Breast epithelium (tissue), 4 donors: ENCODE results near the gene TUNAR. TPM values are rescaled to one million over a fixed set of nuclear protein-coding genes. Genes with fewer than 3 reads are reported as not detected.

Source experiments
- DNase-seq, 2 donors: peaks; one replicate each; pipeline ENCODE4 v3.0.0-alpha.2; 2019; ENCODE audit warnings: low spot score in 2 of 2
- H3K27ac ChIP-seq, 2 donors: fragments of 200-600 bp; sonication (generic) in 1 of 2; one replicate each; pipeline ENCODE4 v1.5.1; 2016 to 2019; ENCODE audit warnings: mild to moderate bottlenecking in 1 of 2
- H3K27me3 ChIP-seq, 2 donors: fragments of 200-600 bp; sonication (generic) in 1 of 2; one replicate each; pipeline versions ENCODE4 v1.5.1 to v1.6.0; 2017 to 2019; ENCODE audit warnings: control low read depth in 1 of 2, mild to moderate bottlenecking in 1 of 2
- H3K36me3 ChIP-seq: fragments of 200-600 bp; one replicate; pipeline ENCODE4 v1.5.1; 2019
- H3K4me1 ChIP-seq, 2 donors: fragments of 200-600 bp; sonication (generic); one replicate each; pipeline ENCODE4 v1.5.1; 2016 to 2019; ENCODE audit warnings: control low read depth in 1 of 2
- H3K4me3 ChIP-seq, 3 donors: fragments of 200-600 bp; sonication (generic); 1 replicate in 2 of 3; 2 replicates in 1 of 3; pipeline ENCODE4 v1.5.1; 2016 to 2019; ENCODE audit warnings: mild to moderate bottlenecking in 3 of 3, moderate library complexity in 2 of 3
- H3K9me3 ChIP-seq, 2 donors: fragments of 200-600 bp; sonication (generic) in 1 of 2; one replicate each; pipeline ENCODE4 v1.5.1; 2016 to 2019; ENCODE audit warnings: control low read depth in 1 of 2
- POLR2A ChIP-seq: fragments of 450-650 bp; IDR thresholded peaks from one replicate; pipeline ENCODE4 v1.6.1; 2016; ENCODE audit warnings: antibody characterized with exemption, mild to moderate bottlenecking, moderate library complexity
- POLR2AphosphoS5 ChIP-seq, 3 donors: sonication (generic); formaldehyde crosslinking; IDR thresholded peaks; one replicate each; pipeline ENCODE4 v1.6.1; 2017; ENCODE audit warnings: antibody characterized with exemption in 3 of 3
- intact Hi-C: fragments of 100-400 bp; cut with DNase I; formaldehyde crosslinking; loops from one replicate; pipeline ENCODE4 v1.15.1; 2023; ENCODE audit warnings: low total_unique reads
- total RNA-seq, 3 donors: library from RNA; depleted of rRNA; stranded (reverse); fragments of >200 nt; gene quantifications; one replicate each; pipeline ENCODE4 v1.1.0, GENCODE V29; 2016
- TF ChIP-seq, protein P1 (sequence below), 3 donors: fragments of 450-650 bp; IDR thresholded peaks; one replicate each; pipeline ENCODE4 v1.5.1; 2016 to 2017; ENCODE audit warnings: antibody characterized with exemption in 3 of 3, mild to moderate bottlenecking in 3 of 3, moderate library complexity in 3 of 3

The TUNAR gene
- total RNA-seq, 3 donors from 2014 or later = 0.15 TPM; not detected in 2

- Histone ChIP-seq H3K27me3 (peaks cover 0 to 7% of the 10 kb centered on the region in 2 donors), H3K27ac (no peak overlapping the region), H3K4me3 (no peak overlapping the region), H3K9me3 (peaks cover 4 to 7% of the 10 kb centered on the region in 2 donors), H3K4me1 (no peaks in the 10 kb centered on the region), H3K36me3 (no peaks in the 10 kb centered on the region)
- intact Hi-C loops = no loop called here
- no peak for TF ChIP-seq POLR2AphosphoS5 (IDR thresholded peaks at IDR 0.05)
- no peak for TF ChIP-seq POLR2A
- TF ChIP-seq, protein P1, sequence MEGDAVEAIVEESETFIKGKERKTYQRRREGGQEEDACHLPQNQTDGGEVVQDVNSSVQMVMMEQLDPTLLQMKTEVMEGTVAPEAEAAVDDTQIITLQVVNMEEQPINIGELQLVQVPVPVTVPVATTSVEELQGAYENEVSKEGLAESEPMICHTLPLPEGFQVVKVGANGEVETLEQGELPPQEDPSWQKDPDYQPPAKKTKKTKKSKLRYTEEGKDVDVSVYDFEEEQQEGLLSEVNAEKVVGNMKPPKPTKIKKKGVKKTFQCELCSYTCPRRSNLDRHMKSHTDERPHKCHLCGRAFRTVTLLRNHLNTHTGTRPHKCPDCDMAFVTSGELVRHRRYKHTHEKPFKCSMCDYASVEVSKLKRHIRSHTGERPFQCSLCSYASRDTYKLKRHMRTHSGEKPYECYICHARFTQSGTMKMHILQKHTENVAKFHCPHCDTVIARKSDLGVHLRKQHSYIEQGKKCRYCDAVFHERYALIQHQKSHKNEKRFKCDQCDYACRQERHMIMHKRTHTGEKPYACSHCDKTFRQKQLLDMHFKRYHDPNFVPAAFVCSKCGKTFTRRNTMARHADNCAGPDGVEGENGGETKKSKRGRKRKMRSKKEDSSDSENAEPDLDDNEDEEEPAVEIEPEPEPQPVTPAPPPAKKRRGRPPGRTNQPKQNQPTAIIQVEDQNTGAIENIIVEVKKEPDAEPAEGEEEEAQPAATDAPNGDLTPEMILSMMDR (IDR thresholded peaks at IDR 0.05) = no peak
- no peak for DNase-seq
Observed at GRCh38 chr14:95946867-95947266, 70.2 kb downstream of the TUNAR start.

DNA sequence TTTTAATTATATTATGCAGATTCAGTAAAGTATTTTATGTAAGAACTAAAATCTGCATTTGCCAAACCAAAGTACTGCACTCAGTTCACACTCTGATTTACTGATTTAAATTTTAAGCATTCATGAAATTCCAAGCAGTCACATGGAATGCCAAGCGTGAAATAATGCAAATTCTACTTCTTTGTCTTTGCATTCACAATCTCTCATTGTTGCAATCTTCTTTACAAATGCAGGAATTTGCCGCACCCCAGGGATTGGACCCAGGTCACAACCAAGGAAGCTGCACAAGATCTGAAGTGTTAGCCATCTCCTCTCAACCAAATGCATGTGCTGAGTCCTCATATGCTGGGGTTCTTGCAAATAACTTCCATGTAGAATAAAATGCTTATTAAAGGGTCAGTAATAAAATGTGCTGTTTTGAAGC, 71.9 kb downstream of the TUNAR start:
- no peaks in the 10 kb centered on the region for H3K36me3 ChIP-seq
- intact Hi-C loops = no loop called here
- TF ChIP-seq POLR2AphosphoS5 (IDR thresholded peaks at IDR 0.05) (no peak), POLR2A (no peak)
- TF ChIP-seq, protein P1 (IDR thresholded peaks at IDR 0.05) = no peak

DNA sequence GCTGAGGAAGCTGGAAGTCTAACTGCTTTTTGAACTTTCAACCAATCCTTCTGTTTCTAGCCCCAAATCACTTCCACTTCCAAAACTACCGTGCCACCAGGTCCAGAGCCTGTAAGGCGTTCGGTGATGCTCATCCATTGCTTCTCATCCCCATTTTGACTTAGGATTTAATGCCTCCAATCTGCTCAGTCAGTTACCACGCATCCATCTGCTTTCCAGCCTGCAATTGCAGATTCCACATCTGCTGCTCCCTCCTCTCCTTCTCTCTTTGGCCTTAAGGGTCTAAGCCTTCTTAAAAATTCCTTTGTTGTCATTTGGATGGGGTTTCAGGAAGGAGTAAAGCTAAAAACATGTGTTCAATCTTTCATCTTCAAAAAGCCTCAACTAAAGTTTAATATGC, 74.7 kb downstream of the TUNAR start:
- no peaks in the 10 kb centered on the region for H3K36me3 ChIP-seq
- intact Hi-C loops = no loop called here
- TF ChIP-seq, protein P1 (IDR thresholded peaks at IDR 0.05) = no peak
- TF ChIP-seq POLR2AphosphoS5 (IDR thresholded peaks at IDR 0.05) (no peak), POLR2A (no peak)
- peaks cover 0 to 16% of the 10 kb centered on the region in 2 donors for H3K27me3 ChIP-seq
- H3K4me1 ChIP-seq = no peaks in the 10 kb centered on the region
- no peaks in the 10 kb centered on the region for H3K9me3 ChIP-seq
- no peak overlapping the region for H3K27ac ChIP-seq
- H3K4me3 ChIP-seq = no peak overlapping the region
- DNase-seq = no peak

More for the DNA sequence above, 71.9 kb downstream of the TUNAR start:
- no peak for DNase-seq
- Histone ChIP-seq H3K27ac (no peak overlapping the region), H3K9me3 (no peaks in the 10 kb centered on the region), H3K4me3 (no peak overlapping the region), H3K27me3 (peaks cover 0 to 16% of the 10 kb centered on the region in 2 donors), H3K4me1 (no peaks in the 10 kb centered on the region)

DNA sequence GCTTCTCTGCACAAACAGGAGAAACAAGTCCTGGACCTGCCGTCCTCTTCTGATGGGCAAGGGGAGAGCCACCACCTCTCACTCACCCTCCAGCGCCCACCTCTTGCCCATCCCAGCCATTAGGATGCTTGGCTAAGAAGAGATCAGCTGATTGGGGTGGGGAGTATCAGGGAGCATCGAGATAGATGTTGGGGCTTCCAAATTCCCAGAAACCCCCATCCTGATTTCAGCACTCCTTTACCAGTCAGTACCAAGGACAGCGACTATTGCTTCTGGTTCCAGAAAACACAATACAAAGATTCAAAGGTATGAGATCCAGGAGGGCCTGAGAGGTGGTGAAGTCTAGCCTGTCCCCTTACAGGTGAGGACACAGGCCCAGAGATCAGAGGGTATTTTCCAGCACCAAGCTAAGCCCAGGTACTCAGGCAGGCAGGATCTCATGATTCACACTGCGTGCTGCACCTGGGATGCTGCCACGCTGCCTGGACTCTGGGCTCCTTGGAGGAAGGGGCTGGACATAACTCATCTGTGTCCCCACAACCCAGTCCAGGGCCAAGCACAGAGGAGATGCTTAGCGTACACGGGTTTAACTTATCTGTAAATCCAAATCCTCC, 76.6 kb downstream of the TUNAR start:
- H3K36me3 ChIP-seq = no peaks in the 10 kb centered on the region
- no peak overlapping the region for H3K27ac ChIP-seq
- no peaks in the 10 kb centered on the region for H3K9me3 ChIP-seq
- intact Hi-C loops = no loop called here
- TF ChIP-seq POLR2AphosphoS5 (IDR thresholded peaks at IDR 0.05) = no peak
- no peak for TF ChIP-seq POLR2A
- TF ChIP-seq, protein P1 (IDR thresholded peaks at IDR 0.05) = no peak
- no peak for DNase-seq
- peaks cover 0 to 16% of the 10 kb centered on the region in 2 donors for H3K27me3 ChIP-seq
- no peaks in the 10 kb centered on the region for H3K4me1 ChIP-seq
- no peak overlapping the region for H3K4me3 ChIP-seq

GRCh38 chr14:95956601-95957460, 80.2 kb downstream of the TUNAR start:
- no peaks in the 10 kb centered on the region for H3K36me3 ChIP-seq
- no peak overlapping the region for H3K4me3 ChIP-seq
- no peaks in the 10 kb centered on the region for H3K9me3 ChIP-seq
- TF ChIP-seq POLR2AphosphoS5 (IDR thresholded peaks at IDR 0.05) = no peak
- no peak for TF ChIP-seq POLR2A
- TF ChIP-seq, protein P1 (IDR thresholded peaks at IDR 0.05) = no peak
- no peaks in the 10 kb centered on the region for H3K4me1 ChIP-seq
- H3K27me3 ChIP-seq = peaks cover 0 to 10% of the 10 kb centered on the region in 2 donors
- DNase-seq = no peak
- no peak overlapping the region for H3K27ac ChIP-seq
- intact Hi-C loops = no loop called here
